MCF 10A (cell line): ENCODE measurements around the gene SLC38A5. TPM values are rescaled to one million over a fixed set of nuclear protein-coding genes. Genes with fewer than 3 reads are reported as not detected.

Source experiments
- BruUV-seq: library from RNA; stranded (reverse); fragments of 400-500 nt; replicated peaks from 2 replicates; lab custom pipeline; 2021; lab: Mats Ljungman, UMichigan
- CTCF ChIA-PET: fragments of 300-600 bp; sonication (Branson Sonifier 250); formaldehyde crosslinking; extraction: SDS; loops from one replicate; lab custom pipeline; 2021; ENCODE audit warnings: antibody characterized with exemption, inconsistent platforms; lab: Yijun Ruan, JAX
- POLR2A ChIA-PET: fragments of 300-600, 350-650 bp; sonication (Branson Sonifier 250); formaldehyde crosslinking; extraction: SDS; loops from one replicate; lab custom pipeline; 2020; ENCODE audit warnings: antibody characterized with exemption, inconsistent platforms; lab: Yijun Ruan, JAX
- DNase-seq: peaks from one replicate; pipeline ENCODE4 v3.0.0-alpha.2; 2018; ENCODE audit not compliant: unreplicated experiment
- H3K27ac Mint-ChIP-seq: one replicate; pipeline ENCODE4 v1.8.0; 2022; ENCODE audit warnings: mild to moderate bottlenecking, low read depth, mixed read lengths; ENCODE audit not compliant: unreplicated experiment
- H3K27me3 Mint-ChIP-seq: one replicate; pipeline ENCODE4 v1.8.0; 2022; ENCODE audit warnings: mixed read lengths; ENCODE audit not compliant: insufficient read depth, unreplicated experiment
- H3K36me3 Mint-ChIP-seq: one replicate; pipeline ENCODE4 v1.8.0; 2022; ENCODE audit warnings: mild to moderate bottlenecking, moderate library complexity, mixed read lengths; ENCODE audit not compliant: insufficient read depth, unreplicated experiment
- H3K4me1 Mint-ChIP-seq: one replicate; pipeline ENCODE4 v1.8.0; 2022; ENCODE audit warnings: mixed read lengths; ENCODE audit not compliant: insufficient read depth, unreplicated experiment
- H3K4me3 Mint-ChIP-seq: one replicate; pipeline ENCODE4 v1.8.0; 2022; ENCODE audit warnings: mild to moderate bottlenecking, moderate library complexity, mixed read lengths; ENCODE audit not compliant: unreplicated experiment
- H3K9me3 Mint-ChIP-seq: one replicate; pipeline ENCODE4 v1.8.0; 2022; ENCODE audit warnings: mixed read lengths; ENCODE audit not compliant: unreplicated experiment
- intact Hi-C: fragments of 100-400 bp; cut with micrococcal nuclease; formaldehyde crosslinking; loops from 2 replicates; pipeline ENCODE4 v1.14.1; 2022
- total RNA-seq: library from RNA; stranded (reverse); gene quantifications from 2 replicates; pipeline ENCODE4 v1.2.3, GENCODE V29; 2022
- TF ChIP-seq, protein P1 (sequence below): fragments of 200-600 bp; IDR thresholded peaks from one replicate; pipeline ENCODE4 v1.8.0; 2022; ENCODE audit warnings: antibody characterized with exemption, mild to moderate bottlenecking; ENCODE audit not compliant: unreplicated experiment

SLC38A5 gene
- total RNA-seq, 1 experiment from 2014 or later, result 1.4 TPM

GRCh38 chrX:48480583-48480982 lies 10.5 kb upstream of the SLC38A5 start:
- ChIA-PET CTCF (no interaction called here), POLR2A (no interaction called here)
- Mint-ChIP-seq H3K4me3 (no peak overlapping the region), H3K36me3 (peaks cover 66% of the 10 kb centered on the region), H3K4me1 (peaks cover 13% of the 10 kb centered on the region), H3K9me3 (peaks cover 7% of the 10 kb centered on the region), H3K27ac (no peak overlapping the region), H3K27me3 (no peaks in the 10 kb centered on the region)
- intact Hi-C loops, result no loop called here
- DNase-seq, result no peak
- no TSS peak for BruUV-seq
- TF ChIP-seq, protein P1, sequence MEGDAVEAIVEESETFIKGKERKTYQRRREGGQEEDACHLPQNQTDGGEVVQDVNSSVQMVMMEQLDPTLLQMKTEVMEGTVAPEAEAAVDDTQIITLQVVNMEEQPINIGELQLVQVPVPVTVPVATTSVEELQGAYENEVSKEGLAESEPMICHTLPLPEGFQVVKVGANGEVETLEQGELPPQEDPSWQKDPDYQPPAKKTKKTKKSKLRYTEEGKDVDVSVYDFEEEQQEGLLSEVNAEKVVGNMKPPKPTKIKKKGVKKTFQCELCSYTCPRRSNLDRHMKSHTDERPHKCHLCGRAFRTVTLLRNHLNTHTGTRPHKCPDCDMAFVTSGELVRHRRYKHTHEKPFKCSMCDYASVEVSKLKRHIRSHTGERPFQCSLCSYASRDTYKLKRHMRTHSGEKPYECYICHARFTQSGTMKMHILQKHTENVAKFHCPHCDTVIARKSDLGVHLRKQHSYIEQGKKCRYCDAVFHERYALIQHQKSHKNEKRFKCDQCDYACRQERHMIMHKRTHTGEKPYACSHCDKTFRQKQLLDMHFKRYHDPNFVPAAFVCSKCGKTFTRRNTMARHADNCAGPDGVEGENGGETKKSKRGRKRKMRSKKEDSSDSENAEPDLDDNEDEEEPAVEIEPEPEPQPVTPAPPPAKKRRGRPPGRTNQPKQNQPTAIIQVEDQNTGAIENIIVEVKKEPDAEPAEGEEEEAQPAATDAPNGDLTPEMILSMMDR, result no peak

- Mint-ChIP-seq H3K9me3 (peaks cover 7% of the 10 kb centered on the region), H3K4me3 (no peak overlapping the region)
- intact Hi-C loops, result no loop called here
Measured at GRCh38 chrX:48480142-48480541, 10.1 kb upstream of the SLC38A5 start.

DNA sequence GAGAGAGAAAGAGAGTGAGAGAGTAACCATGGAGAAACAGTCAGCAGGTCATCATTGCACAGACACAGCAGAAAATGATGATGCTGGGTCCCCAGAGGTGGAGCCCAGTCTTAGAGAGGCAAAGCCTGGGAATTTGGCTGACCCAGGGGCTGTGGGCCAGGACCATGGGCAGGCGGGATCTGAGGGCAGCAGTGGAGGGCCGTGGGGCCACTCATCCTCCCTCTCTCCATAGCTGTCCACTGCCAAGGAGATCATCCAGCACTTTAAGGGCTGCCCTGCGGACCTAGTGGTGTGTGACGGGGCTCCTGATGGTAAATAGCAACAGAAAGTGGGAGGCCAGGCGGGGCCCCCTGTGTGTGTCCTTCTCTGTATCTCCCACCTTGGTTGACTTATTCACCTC lies 8.7 kb upstream of the SLC38A5 start:
- no peak for DNase-seq
- Mint-ChIP-seq H3K27me3 (no peaks in the 10 kb centered on the region), H3K36me3 (peaks cover 51% of the 10 kb centered on the region), H3K4me1 (peaks cover 13% of the 10 kb centered on the region), H3K27ac (peak overlapping the region; percentile 10), H3K4me3 (no peak overlapping the region), H3K9me3 (peaks cover 7% of the 10 kb centered on the region)
- intact Hi-C loops, result loop anchor here (5.0 kb wide), 1 partner anchor 113 kb away; no protein-coding TSS in a partner anchor
- TF ChIP-seq, protein P1, result no peak
- no TSS peak for BruUV-seq
- ChIA-PET CTCF (no interaction called here), POLR2A (interaction anchor here (4.7 kb wide), 1 partner anchor 11 kb away, joined by 22 read pairs; no protein-coding TSS in a partner anchor)

More at GRCh38 chrX:48480142-48480541, 10.1 kb upstream of the SLC38A5 start:
- Mint-ChIP-seq H3K36me3 (peaks cover 61% of the 10 kb centered on the region), H3K27ac (no peak overlapping the region), H3K27me3 (no peaks in the 10 kb centered on the region), H3K4me1 (peaks cover 13% of the 10 kb centered on the region)
- DNase-seq, result no peak
- no TSS peak for BruUV-seq
- CTCF ChIA-PET, result no interaction called here
- TF ChIP-seq, protein P1, result no peak
- POLR2A ChIA-PET, result no interaction called here

- H3K27me3 Mint-ChIP-seq, result no peaks in the 10 kb centered on the region
- no TSS peak for BruUV-seq
- H3K4me1 Mint-ChIP-seq, result peaks cover 13% of the 10 kb centered on the region
- peaks cover 46% of the 10 kb centered on the region for H3K36me3 Mint-ChIP-seq
- TF ChIP-seq, protein P1, result no peak
- peak overlapping the region; percentile 70 for H3K4me3 Mint-ChIP-seq
- H3K27ac Mint-ChIP-seq, result no peak overlapping the region
- no peak for DNase-seq
- H3K9me3 Mint-ChIP-seq, result peaks cover 7% of the 10 kb centered on the region
- intact Hi-C loops, result loop anchor here (5.0 kb wide), 1 partner anchor 114 kb away; no protein-coding TSS in a partner anchor
- POLR2A ChIA-PET, result interaction anchor here (4.7 kb wide), 1 partner anchor 12 kb away, joined by 22 read pairs; no protein-coding TSS in a partner anchor
- CTCF ChIA-PET, result no interaction called here
Measured at GRCh38 chrX:48477960-48478755, 8.1 kb upstream of the SLC38A5 start.
